Lower leg skin (tissue), 4 donors: Measurements from ENCODE around the gene OTOS. TPM values are rescaled to one million over a fixed set of nuclear protein-coding genes. Genes with fewer than 3 reads are reported as not detected.

Experiments used
- DNase-seq, 2 donors: peaks; one replicate each; pipeline ENCODE4 v3.0.0-alpha.2; 2019; ENCODE audit warnings: low spot score in 2 of 2
- H3K4me3 ChIP-seq: fragments of 200-600 bp; sonication (generic); 2 replicates; pipeline ENCODE4 v1.5.1; 2017; ENCODE audit warnings: mild to moderate bottlenecking, low read depth; ENCODE audit not compliant: poor library complexity, severe bottlenecking
- CTCF ChIP-seq, 3 donors: fragments of 450-650 bp; IDR thresholded peaks; one replicate each; pipeline ENCODE4 v1.5.1; 2016; ENCODE audit warnings: antibody characterized with exemption in 3 of 3, mild to moderate bottlenecking in 3 of 3, moderate library complexity in 2 of 3
- POLR2A ChIP-seq, 2 donors: fragments of 450-650 bp; IDR thresholded peaks; one replicate each; pipeline ENCODE4 v1.6.1; 2016 to 2017; ENCODE audit warnings: antibody characterized with exemption in 2 of 2, mild to moderate bottlenecking in 1 of 2, moderate library complexity in 1 of 2
- WGBS, 2 donors: methylation state at CpG; one replicate each; pipeline ENCODE4 v1.1.5; 2018; 5-methylcytosine and 5-hydroxymethylcytosine counted together
- intact Hi-C: fragments of 100-400 bp; cut with DNase I; formaldehyde crosslinking; loops from one replicate; pipeline ENCODE4 v1.15.0; 2023; ENCODE audit warnings: low total_unique reads
- total RNA-seq, 4 donors: library from RNA; depleted of rRNA; stranded (reverse); fragments of >200 nt; gene quantifications; one replicate each; pipeline ENCODE4 v1.1.0, GENCODE V29; 2016

The OTOS gene
- total RNA-seq, 4 donors from 2014 or later = not detected

GRCh38 chr2:240170354-240170735, 29.9 kb upstream of the OTOS start:
- WGBS, 2 donors = 54 to 63% methylated on average over 6 of the region's 6 CpGs

GRCh38 chr2:240169486-240170353, 29.3 kb upstream of the OTOS start:
- intact Hi-C loops = no loop called here
- no peak overlapping the region for H3K4me3 ChIP-seq
- no peak for DNase-seq
- 82 to 85% methylated on average over 14 of the region's 15 CpGs for WGBS, 2 donors
- TF ChIP-seq POLR2A (IDR thresholded peaks at IDR 0.05) (no peak), CTCF (IDR thresholded peaks at IDR 0.05) (no peak)

More at GRCh38 chr2:240170354-240170735, 29.9 kb upstream of the OTOS start:
- H3K4me3 ChIP-seq = no peak overlapping the region
- DNase-seq = no peak
- TF ChIP-seq CTCF (IDR thresholded peaks at IDR 0.05) = no peak
- no peak for TF ChIP-seq POLR2A (IDR thresholded peaks at IDR 0.05)
- intact Hi-C loops = no loop called here

- TF ChIP-seq CTCF (IDR thresholded peaks at IDR 0.05) = no peak
- TF ChIP-seq POLR2A (IDR thresholded peaks at IDR 0.05) = no peak
- WGBS, 2 donors = 89 to 93% methylated on average over 22 to 26 of the region's 26 CpGs
- intact Hi-C loops = no loop called here
- DNase-seq = no peak
- H3K4me3 ChIP-seq = no peak overlapping the region
These were observed 28.3 kb upstream of the OTOS start for GRCh38 chr2:240168546-240169361.

- intact Hi-C loops = no loop called here
- 83 to 87% methylated on average over 16 to 18 of the region's 18 CpGs for WGBS, 2 donors
- TF ChIP-seq CTCF (IDR thresholded peaks at IDR 0.05) (no peak), POLR2A (IDR thresholded peaks at IDR 0.05) (no peak)
- no peak for DNase-seq
- H3K4me3 ChIP-seq = no peak overlapping the region
These were observed 27.6 kb upstream of the OTOS start for GRCh38 chr2:240168041-240168440.

GRCh38 chr2:240167588-240167880, 27.1 kb upstream of the OTOS start:
- 85% methylated on average over 6 to 9 of the region's 9 CpGs for WGBS, 2 donors
- H3K4me3 ChIP-seq = no peak overlapping the region
- no peak for DNase-seq
- intact Hi-C loops = no loop called here
- no peak for TF ChIP-seq POLR2A (IDR thresholded peaks at IDR 0.05)
- TF ChIP-seq CTCF (IDR thresholded peaks at IDR 0.05) = no peak
